CD4-positive, alpha-beta memory T cell (primary cell): ENCODE data around the gene VPS4A. TPM values are rescaled to one million over a fixed set of nuclear protein-coding genes. Genes with fewer than 3 reads are reported as not detected.

Experiments
- CTCF ChIA-PET: fragments of 350-600 bp; sonication (Branson Sonifier 250); formaldehyde crosslinking; loops from one replicate; lab custom pipeline; 2021; ENCODE audit warnings: inconsistent platforms; ENCODE audit not compliant: partially characterized antibody; lab: Charles Lee
- POLR2A ChIA-PET: fragments of 350-600 bp; sonication (Branson Sonifier 250); formaldehyde crosslinking; loops from one replicate; lab custom pipeline; 2021; ENCODE audit not compliant: partially characterized antibody; lab: Charles Lee
- DNase-seq, 5 donors: peaks; one replicate each; pipeline versions ENCODE4 v3.0.0 to v3.0.0-alpha.2; 2020 to 2022; ENCODE audit warnings: mixed read lengths in 1 of 5
- H3K27ac ChIP-seq: one replicate; pipeline ENCODE4 v1.7.0; 2013; ENCODE audit warnings: low read depth, low read length
- H3K27me3 ChIP-seq: 2 replicates; pipeline ENCODE4 v1.7.0; 2013; ENCODE audit warnings: mild to moderate bottlenecking, low read length, moderate library complexity; ENCODE audit not compliant: insufficient read depth
- H3K36me3 ChIP-seq: 2 replicates; pipeline ENCODE4 v1.7.0; 2013; ENCODE audit warnings: mild to moderate bottlenecking, low read length, moderate library complexity; ENCODE audit not compliant: insufficient read depth
- H3K4me1 ChIP-seq: 2 replicates; pipeline ENCODE4 v1.7.0; 2013; ENCODE audit warnings: mild to moderate bottlenecking, low read length, moderate library complexity; ENCODE audit not compliant: insufficient read depth
- H3K4me3 ChIP-seq, 2 donors: one replicate each; pipeline ENCODE4 v1.7.0; 2013; ENCODE audit warnings: low read length in 2 of 2, mild to moderate bottlenecking in 1 of 2
- H3K9me3 ChIP-seq, 2 donors: one replicate each; pipeline ENCODE4 v1.7.0; 2013; ENCODE audit warnings: low read length in 2 of 2, control low read depth in 1 of 2; ENCODE audit not compliant: control insufficient read depth in 1 of 2
- H3K27ac Mint-ChIP-seq, 7 donors: one replicate each; pipeline ENCODE4 v1.8.0; 2020 to 2021; ENCODE audit warnings: mixed read lengths in 7 of 7, mild to moderate bottlenecking in 6 of 7, inconsistent platforms in 3 of 7, moderate library complexity in 3 of 7
- H3K27me3 Mint-ChIP-seq, 2 donors: one replicate each; pipeline ENCODE4 v1.8.0; 2020 to 2021; ENCODE audit warnings: mixed read lengths in 2 of 2
- H3K36me3 Mint-ChIP-seq, 2 donors: one replicate each; pipeline ENCODE4 v1.8.0; 2020 to 2021; ENCODE audit warnings: mixed read lengths in 2 of 2, inconsistent platforms in 1 of 2, mild to moderate bottlenecking in 1 of 2
- H3K4me1 Mint-ChIP-seq, 4 donors: one replicate each; pipeline ENCODE4 v1.8.0; 2020 to 2021; ENCODE audit warnings: mixed read lengths in 4 of 4, mild to moderate bottlenecking in 1 of 4
- H3K4me3 Mint-ChIP-seq, 8 donors: one replicate each; pipeline ENCODE4 v1.8.0; 2020 to 2021; ENCODE audit warnings: mixed read lengths in 8 of 8, mild to moderate bottlenecking in 7 of 8, moderate library complexity in 6 of 8, inconsistent platforms in 3 of 8
- H3K9me3 Mint-ChIP-seq, 8 donors: one replicate each; pipeline ENCODE4 v1.8.0; 2020 to 2021; ENCODE audit warnings: mixed read lengths in 8 of 8, mild to moderate bottlenecking in 5 of 8, inconsistent platforms in 3 of 8, moderate library complexity in 1 of 8
- intact Hi-C: fragments of 100-400 bp; cut with micrococcal nuclease; formaldehyde crosslinking; loops from one replicate; pipeline ENCODE4 v1.15.1; 2023
- polyA plus RNA-seq, 2 donors: library from polyadenylated mRNA; unstranded; fragments of 300-500 nt; fragmentation: Illumina TruSeq; gene quantifications; one replicate each; pipeline ENCODE4 v1.2.3, GENCODE V29; 2021
- total RNA-seq, 2 experiments: library from RNA; stranded (reverse); gene quantifications; one replicate each; pipeline ENCODE4 v1.2.3, GENCODE V29; 2021

VPS4A gene
- total and polyA plus RNA-seq, 4 experiments from 2014 or later: 27.2 to 48.3 (median 44.0) TPM

DNA sequence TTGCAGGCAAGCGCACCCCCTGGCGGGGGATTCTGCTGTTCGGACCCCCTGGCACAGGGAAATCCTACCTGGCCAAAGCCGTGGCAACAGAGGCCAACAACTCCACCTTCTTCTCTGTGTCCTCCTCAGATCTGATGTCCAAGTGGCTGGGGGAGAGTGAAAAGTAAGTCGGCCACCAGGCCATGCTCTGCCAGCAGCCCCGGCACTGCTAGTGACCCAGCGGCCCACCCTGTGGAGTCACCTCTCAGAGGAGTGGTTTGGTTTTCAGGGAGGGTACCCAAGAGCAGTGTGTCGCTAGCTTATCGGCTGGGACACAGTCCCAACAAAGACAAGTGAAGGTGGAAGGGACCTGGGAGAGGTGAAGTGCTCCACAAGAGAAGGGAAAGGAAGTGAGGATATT lies 8.2 kb downstream of the VPS4A start:
- CTCF ChIA-PET: interaction anchor here (0.5 to 1.2 kb wide), 3 partner anchors 10 to 255 kb away, joined by 3 read pairs; partner anchors contain the start of gene PDF
- Mint-ChIP-seq H3K9me3 (peaks cover 0 to 7% (median 0%) of the 10 kb centered on the region in 8 donors), H3K27ac (peak overlapping the region in 2 of 7 donors; percentile 68 to 79), H3K27me3 (no peaks in the 10 kb centered on the region), H3K4me1 (peaks cover 0 to 12% (median 5%) of the 10 kb centered on the region in 4 donors), H3K4me3 (no peak overlapping the region), H3K36me3 (peaks cover 33 to 66% of the 10 kb centered on the region in 2 donors)
- H3K9me3 ChIP-seq: no peaks in the 10 kb centered on the region
- intact Hi-C loops: no loop called here
- no peak overlapping the region for H3K27ac ChIP-seq
- no peaks in the 10 kb centered on the region for H3K27me3 ChIP-seq
- POLR2A ChIA-PET: interaction anchor here (1.1 to 6.5 kb wide), 2 partner anchors 9 to 17 kb away, joined by 3 to 36 read pairs; partner anchors contain the start of gene PDF
- no peaks in the 10 kb centered on the region for H3K4me1 ChIP-seq
- H3K36me3 ChIP-seq: peaks cover 85% of the 10 kb centered on the region
- H3K4me3 ChIP-seq: no peak overlapping the region
- peak in 1 of 5 donors; percentile 7 for DNase-seq

DNA sequence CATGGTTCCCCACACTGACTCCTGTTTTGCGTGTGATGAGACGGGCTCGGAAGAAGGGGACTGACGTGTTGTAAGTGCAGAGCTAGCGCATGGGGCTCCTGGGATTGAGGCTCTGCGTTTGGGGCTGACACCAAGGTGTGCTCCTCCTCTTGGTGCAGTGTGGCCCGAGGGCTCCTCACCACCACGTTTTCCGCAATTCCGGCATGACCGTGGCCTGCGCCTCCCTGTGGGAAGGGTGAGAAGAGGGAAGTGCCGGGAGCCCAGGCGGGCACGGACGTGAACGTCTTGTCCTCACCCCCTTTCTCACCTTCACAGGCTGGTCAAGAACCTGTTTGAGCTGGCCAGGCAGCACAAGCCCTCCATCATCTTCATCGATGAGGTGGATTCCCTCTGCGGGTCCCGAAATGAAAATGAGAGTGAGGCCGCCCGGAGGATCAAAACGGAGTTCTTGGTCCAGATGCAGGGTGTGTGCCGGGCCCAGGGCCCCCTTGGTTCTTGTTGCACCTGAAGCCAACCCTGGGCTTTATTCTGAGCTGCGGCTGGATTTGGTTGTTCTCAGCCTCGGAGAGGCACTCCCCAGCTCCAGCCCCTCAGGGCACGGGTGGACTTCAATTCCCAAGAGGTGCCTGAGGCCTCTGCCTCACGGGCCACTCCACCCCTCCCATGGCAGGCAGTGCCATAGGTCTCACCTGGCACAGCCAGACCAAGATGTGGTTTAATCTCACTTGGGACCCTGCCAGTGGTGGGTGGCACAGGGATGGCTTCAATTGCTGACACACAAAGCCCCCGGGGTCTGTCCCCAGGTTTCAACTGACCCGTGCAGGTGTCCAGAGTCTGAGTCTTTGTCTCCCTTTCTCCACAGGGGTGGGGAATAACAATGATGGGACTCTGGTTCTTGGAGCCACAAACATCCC lies 8.9 kb downstream of the VPS4A start:
- no peak overlapping the region for H3K27ac ChIP-seq
- H3K4me1 Mint-ChIP-seq: peaks cover 0 to 10% (median 5%) of the 10 kb centered on the region in 4 donors
- peak overlapping the region in 2 of 7 donors; percentile 68 to 79 for H3K27ac Mint-ChIP-seq
- ChIA-PET POLR2A (interaction anchor here (0.6 to 6.5 kb wide), 3 partner anchors 8 to 17 kb away, joined by 3 to 36 read pairs (median 4); partner anchors contain the start of gene PDF), CTCF (interaction anchor here (1.2 kb wide), 1 partner anchor 11 kb away, joined by 3 read pairs; the partner anchor contains the start of gene PDF)
- H3K9me3 Mint-ChIP-seq: peaks cover 0 to 5% (median 0%) of the 10 kb centered on the region in 8 donors
- H3K4me3 Mint-ChIP-seq: no peak overlapping the region
- peaks cover 33 to 68% of the 10 kb centered on the region in 2 donors for H3K36me3 Mint-ChIP-seq
- H3K4me1 ChIP-seq: no peaks in the 10 kb centered on the region
- no peaks in the 10 kb centered on the region for H3K27me3 ChIP-seq
- no peak overlapping the region for H3K4me3 ChIP-seq
- no peaks in the 10 kb centered on the region for H3K9me3 ChIP-seq
- intact Hi-C loops: no loop called here
- DNase-seq: peak in 1 of 5 donors; percentile 9
- H3K36me3 ChIP-seq: peaks cover 88% of the 10 kb centered on the region
- no peaks in the 10 kb centered on the region for H3K27me3 Mint-ChIP-seq

DNA sequence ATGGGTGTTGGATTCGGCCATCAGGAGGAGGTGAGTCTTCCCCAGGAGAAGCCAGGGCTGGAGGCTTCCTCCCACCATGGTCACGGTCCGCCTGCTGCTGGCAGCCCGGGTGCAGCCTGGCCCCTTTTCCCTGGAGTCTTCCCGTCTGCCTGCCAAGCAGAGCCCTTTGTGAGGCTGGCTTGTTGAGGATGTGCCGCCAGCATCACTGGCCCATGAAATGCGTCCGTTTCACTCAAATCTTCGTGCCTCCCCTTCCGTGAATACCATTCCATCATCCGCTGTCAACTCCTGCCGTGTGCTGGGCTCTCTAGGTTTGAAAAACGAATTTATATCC lies 9.6 kb downstream of the VPS4A start:
- Histone ChIP-seq H3K27ac (no peak overlapping the region), H3K4me1 (peaks cover under 1% of the 10 kb centered on the region), H3K4me3 (no peak overlapping the region), H3K27me3 (no peaks in the 10 kb centered on the region), H3K9me3 (no peaks in the 10 kb centered on the region), H3K36me3 (peaks cover 83% of the 10 kb centered on the region)
- H3K36me3 Mint-ChIP-seq: peaks cover 31 to 69% of the 10 kb centered on the region in 2 donors
- H3K4me3 Mint-ChIP-seq: no peak overlapping the region
- H3K27ac Mint-ChIP-seq: peak overlapping the region in 1 of 7 donors; percentile 55
- POLR2A ChIA-PET: interaction anchor here (1.0 kb wide), 1 partner anchor 9 kb away, joined by 4 read pairs; no protein-coding TSS in a partner anchor
- CTCF ChIA-PET: no interaction called here
- DNase-seq: no peak
- peaks cover under 1 to 14% (median 6%) of the 10 kb centered on the region in 4 donors for H3K4me1 Mint-ChIP-seq
- intact Hi-C loops: no loop called here
- H3K9me3 Mint-ChIP-seq: peaks cover 0 to 5% (median 0%) of the 10 kb centered on the region in 8 donors
- H3K27me3 Mint-ChIP-seq: no peaks in the 10 kb centered on the region

DNA sequence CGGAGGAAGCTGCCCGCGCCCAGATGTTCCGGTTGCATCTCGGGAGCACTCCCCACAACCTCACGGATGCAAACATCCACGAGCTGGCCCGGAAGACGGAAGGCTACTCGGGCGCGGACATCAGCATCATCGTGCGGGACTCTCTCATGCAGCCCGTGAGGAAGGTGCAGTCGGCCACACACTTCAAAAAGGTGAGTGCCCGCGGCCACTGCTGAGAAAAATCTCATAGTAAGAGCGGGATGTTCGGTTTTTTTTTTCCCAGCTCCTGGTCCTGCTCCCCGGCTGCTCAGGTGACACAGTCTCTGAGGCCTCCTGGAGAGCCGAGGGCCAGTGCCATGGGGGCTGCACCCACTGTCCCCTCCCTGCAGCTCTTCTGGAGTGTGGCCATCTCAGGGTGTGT lies 9.9 kb downstream of the VPS4A start:
- Mint-ChIP-seq H3K9me3 (peaks cover 0 to 3% (median 0%) of the 10 kb centered on the region in 8 donors), H3K4me1 (peaks cover 5 to 17% (median 9%) of the 10 kb centered on the region in 4 donors), H3K4me3 (no peak overlapping the region), H3K27me3 (no peaks in the 10 kb centered on the region), H3K27ac (peak overlapping the region in 1 of 7 donors; percentile 23), H3K36me3 (peaks cover 27 to 68% of the 10 kb centered on the region in 2 donors)
- no peaks in the 10 kb centered on the region for H3K9me3 ChIP-seq
- CTCF ChIA-PET: no interaction called here
- H3K4me3 ChIP-seq: no peak overlapping the region
- POLR2A ChIA-PET: interaction anchor here (1.0 kb wide), 1 partner anchor 9 kb away, joined by 4 read pairs; no protein-coding TSS in a partner anchor
- intact Hi-C loops: no loop called here
- H3K27ac ChIP-seq: no peak overlapping the region
- H3K4me1 ChIP-seq: peaks cover 4% of the 10 kb centered on the region
- no peaks in the 10 kb centered on the region for H3K27me3 ChIP-seq
- no peak for DNase-seq
- peaks cover 83% of the 10 kb centered on the region for H3K36me3 ChIP-seq

DNA sequence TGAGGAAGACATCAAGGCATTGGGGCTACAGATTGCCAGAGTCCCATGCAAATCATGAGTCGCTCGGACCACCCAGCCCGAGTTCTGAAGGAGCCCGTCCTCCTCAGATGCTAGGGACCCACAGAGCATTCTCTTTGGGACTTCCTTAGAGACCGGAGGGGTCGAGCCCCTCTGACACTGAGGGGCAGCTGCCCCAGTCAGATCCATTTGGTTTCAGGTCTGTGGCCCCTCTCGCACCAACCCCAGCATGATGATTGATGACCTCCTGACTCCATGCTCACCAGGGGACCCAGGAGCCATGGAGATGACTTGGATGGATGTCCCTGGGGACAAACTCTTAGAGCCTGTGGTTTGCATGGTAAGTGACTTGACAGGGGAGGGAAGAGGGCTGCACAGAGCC lies 11.2 kb downstream of the VPS4A start:
- peaks cover 12 to 28% (median 19%) of the 10 kb centered on the region in 4 donors for H3K4me1 Mint-ChIP-seq
- H3K36me3 Mint-ChIP-seq: peaks cover 28 to 65% of the 10 kb centered on the region in 2 donors
- ChIA-PET CTCF (no interaction called here), POLR2A (interaction anchor here (1.3 kb wide), 1 partner anchor 11 kb away, joined by 3 read pairs; no protein-coding TSS in a partner anchor)
- Histone ChIP-seq H3K4me1 (peaks cover 17% of the 10 kb centered on the region), H3K4me3 (no peak overlapping the region), H3K27me3 (no peaks in the 10 kb centered on the region), H3K27ac (no peak overlapping the region), H3K36me3 (peaks cover 74% of the 10 kb centered on the region), H3K9me3 (no peaks in the 10 kb centered on the region)
- no peaks in the 10 kb centered on the region for H3K27me3 Mint-ChIP-seq
- intact Hi-C loops: no loop called here
- H3K4me3 Mint-ChIP-seq: no peak overlapping the region
- H3K9me3 Mint-ChIP-seq: peaks cover 0 to 3% (median 0%) of the 10 kb centered on the region in 8 donors
- peak overlapping the region in 1 of 7 donors; percentile 51 for H3K27ac Mint-ChIP-seq
- no peak for DNase-seq

DNA sequence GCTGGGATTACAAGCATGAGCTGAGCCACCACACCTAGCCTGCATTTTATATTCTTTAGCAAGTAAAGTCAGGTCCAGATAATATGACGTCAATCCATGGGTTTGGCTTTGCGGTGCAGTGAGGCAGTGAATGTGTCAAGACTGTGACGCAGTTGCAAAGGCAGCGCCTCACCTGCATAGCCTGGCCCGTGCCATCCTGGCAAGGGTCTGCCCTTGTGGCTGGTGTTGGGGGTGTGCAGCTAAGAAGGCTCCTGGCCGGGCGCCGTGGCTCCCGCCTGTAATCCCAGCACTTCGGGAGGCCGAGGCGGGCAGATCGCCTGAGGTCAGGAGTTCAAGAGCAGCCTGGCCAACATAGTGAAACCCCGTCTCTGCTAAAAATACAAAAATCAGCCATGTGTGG lies 12.3 kb downstream of the VPS4A start:
- no peak overlapping the region for H3K4me3 Mint-ChIP-seq
- H3K36me3 ChIP-seq: peaks cover 69% of the 10 kb centered on the region
- H3K9me3 ChIP-seq: no peaks in the 10 kb centered on the region
- CTCF ChIA-PET: no interaction called here
- no peak for DNase-seq
- peaks cover 17 to 36% (median 25%) of the 10 kb centered on the region in 4 donors for H3K4me1 Mint-ChIP-seq
- intact Hi-C loops: no loop called here
- peaks cover 28% of the 10 kb centered on the region for H3K4me1 ChIP-seq
- no peaks in the 10 kb centered on the region for H3K27me3 Mint-ChIP-seq
- H3K27me3 ChIP-seq: no peaks in the 10 kb centered on the region
- H3K9me3 Mint-ChIP-seq: no peaks in the 10 kb centered on the region
- peak overlapping the region in 1 of 7 donors; percentile 12 for H3K27ac Mint-ChIP-seq
- no peak overlapping the region for H3K27ac ChIP-seq
- POLR2A ChIA-PET: no interaction called here
- no peak overlapping the region for H3K4me3 ChIP-seq
- H3K36me3 Mint-ChIP-seq: peaks cover 28 to 65% of the 10 kb centered on the region in 2 donors

DNA sequence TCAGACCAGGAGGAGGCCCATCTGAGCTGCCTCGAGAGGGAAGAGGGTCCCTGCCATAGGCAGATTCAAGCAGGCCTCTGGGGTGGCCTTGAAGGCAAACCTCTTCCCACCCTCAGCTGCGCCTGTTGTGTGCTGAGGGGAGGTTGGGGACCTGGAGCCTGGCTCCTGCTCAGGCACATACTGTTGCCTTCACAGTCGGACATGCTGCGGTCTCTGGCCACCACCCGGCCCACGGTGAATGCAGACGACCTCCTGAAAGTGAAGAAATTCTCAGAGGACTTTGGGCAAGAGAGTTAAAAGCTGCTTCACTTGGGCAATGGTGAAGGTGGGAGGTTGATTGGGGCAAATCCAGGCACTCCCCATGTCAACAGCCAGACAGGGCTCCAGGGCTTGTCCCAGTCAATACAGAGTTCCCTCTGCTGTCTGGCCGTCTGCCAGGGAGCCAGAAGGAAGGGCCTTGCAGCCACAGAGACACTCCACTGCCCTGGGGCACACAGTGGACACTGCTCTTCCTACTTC lies 12.9 kb downstream of the VPS4A start:
- no peaks in the 10 kb centered on the region for H3K27me3 Mint-ChIP-seq
- peaks cover 34% of the 10 kb centered on the region for H3K4me1 ChIP-seq
- peak overlapping the region in 1 of 7 donors; percentile 62 for H3K27ac Mint-ChIP-seq
- H3K9me3 Mint-ChIP-seq: no peaks in the 10 kb centered on the region
- peaks cover 26 to 65% of the 10 kb centered on the region in 2 donors for H3K36me3 Mint-ChIP-seq
- H3K36me3 ChIP-seq: peaks cover 62% of the 10 kb centered on the region
- CTCF ChIA-PET: no interaction called here
- no peaks in the 10 kb centered on the region for H3K27me3 ChIP-seq
- DNase-seq: no peak
- no peak overlapping the region for H3K27ac ChIP-seq
- POLR2A ChIA-PET: interaction anchor here (1.0 kb wide), 1 partner anchor 15 kb away, joined by 3 read pairs; no protein-coding TSS in a partner anchor
- no peak overlapping the region for H3K4me3 Mint-ChIP-seq
- no peaks in the 10 kb centered on the region for H3K9me3 ChIP-seq
- H3K4me1 Mint-ChIP-seq: peaks cover 22 to 43% (median 32%) of the 10 kb centered on the region in 4 donors
- H3K4me3 ChIP-seq: no peak overlapping the region
- intact Hi-C loops: no loop called here
